GM12891 (cell line): ENCODE results near the gene FAM174B.

Experiments
- PAX5 ChIP-seq: IDR thresholded peaks from 2 replicates; pipeline ENCODE4 v1.6.1; 2011; ENCODE audit warnings: low read length, moderate library complexity, mild to moderate bottlenecking; ENCODE audit not compliant: insufficient read depth, severe bottlenecking
- POLR2A ChIP-seq: IDR thresholded peaks from 2 replicates; pipeline ENCODE4 v1.6.1; 2011; ENCODE audit warnings: low read depth, low read length, control low read depth
- POLR2AphosphoS5 ChIP-seq: IDR thresholded peaks from 2 replicates; pipeline ENCODE4 v1.6.1; 2011; ENCODE audit warnings: low read depth, low read length, control low read depth
- POU2F2 ChIP-seq: IDR thresholded peaks from 2 replicates; pipeline ENCODE4 v1.6.1; 2011; ENCODE audit warnings: low read depth, mild to moderate bottlenecking, control low read depth, low read length, moderate library complexity
- SPI1 ChIP-seq: IDR thresholded peaks from 2 replicates; pipeline ENCODE4 v1.6.1; 2011; ENCODE audit warnings: low read depth, low read length, control low read depth
- TAF1 ChIP-seq: IDR thresholded peaks from 2 replicates; pipeline ENCODE4 v1.6.1; 2011; ENCODE audit warnings: low read depth, low read length, control low read depth

DNA sequence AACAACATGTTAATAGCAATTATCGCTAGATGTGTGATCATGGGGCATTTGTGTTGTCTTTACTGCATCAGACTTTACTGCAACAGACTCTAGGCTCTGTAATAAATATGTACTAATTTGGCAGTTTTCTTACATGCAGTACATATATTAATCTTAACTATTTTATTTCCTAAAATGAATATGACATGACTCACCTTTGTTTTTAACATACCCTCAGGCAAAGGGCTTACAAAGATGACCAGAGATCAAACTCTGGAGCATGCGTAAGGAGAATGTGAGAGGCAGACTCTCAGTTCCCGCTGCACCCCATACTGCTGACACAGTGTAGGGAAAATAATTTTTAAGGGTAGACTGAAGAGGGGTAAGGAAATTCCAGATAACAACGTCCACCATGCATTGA lies 7.2 kb upstream of the FAM174B start:
- TF ChIP-seq POU2F2 (no peak), POLR2AphosphoS5 (no peak), POLR2A (no peak), TAF1 (no peak), PAX5 (no peak), SPI1 (no peak)
